HEK293 (cell line): Measurements from ENCODE around the gene CACNA2D4.

Source experiments
- CTCF ChIA-PET: fragments of 350-600 bp; formaldehyde crosslinking; extraction: SDS; loops from one replicate; lab custom pipeline; 2021; ENCODE audit warnings: antibody characterized with exemption; lab: Yijun Ruan, JAX
- POLR2A ChIA-PET: fragments of 300-600 bp; formaldehyde crosslinking; extraction: SDS; loops from one replicate; lab custom pipeline; 2020; ENCODE audit warnings: antibody characterized with exemption, inconsistent platforms; lab: Yijun Ruan, JAX
- H3K27ac ChIP-seq: fragments of 200-500 bp; sonication (Bioruptor generic); 2 replicates; pipeline ENCODE4 v1.5.1; 2014; ENCODE audit warnings: low read depth, low read length, control low read depth, inconsistent platforms; ENCODE audit errors: extremely low read depth
- H3K36me3 ChIP-seq, 2 experiments: fragments of 200-500 bp in 1 of 2; sonication (Bioruptor generic) in 1 of 2; 1 replicate in 1 of 2; 2 replicates in 1 of 2; pipeline ENCODE4 v1.5.1; 2014 to 2017; ENCODE audit warnings: inconsistent platforms in 2 of 2, low read length in 2 of 2; ENCODE audit not compliant: control insufficient read depth in 2 of 2, insufficient read depth in 1 of 2
- H3K4me1 ChIP-seq: fragments of 200-500 bp; sonication (Bioruptor generic); 2 replicates; pipeline ENCODE4 v1.5.1; 2014; ENCODE audit warnings: mild to moderate bottlenecking, low read length, inconsistent platforms; ENCODE audit not compliant: control insufficient read depth, insufficient read depth
- H3K4me3 ChIP-seq: 2 replicates; pipeline ENCODE4 v1.5.1; 2011; ENCODE audit warnings: low read depth, mild to moderate bottlenecking, control low read depth, low read length, moderate library complexity
- H3K9me3 ChIP-seq: fragments of 200-500 bp; sonication (Bioruptor generic); 2 replicates; pipeline ENCODE4 v1.5.1; 2014; ENCODE audit warnings: low read depth, low read length, inconsistent platforms; ENCODE audit not compliant: control insufficient read depth, insufficient read depth
- KLF10 ChIP-seq: fragments of 450-650 bp; IDR thresholded peaks from 2 replicates; pipeline ENCODE4 v1.5.1; 2018; ENCODE audit warnings: missing biosample characterization, mild to moderate bottlenecking, missing genetic modification characterization
- MYNN ChIP-seq: fragments of 450-650 bp; formaldehyde crosslinking; IDR thresholded peaks from 2 replicates; pipeline ENCODE4 v1.5.1; 2016; ENCODE audit warnings: missing biosample characterization, missing genetic modification characterization, borderline replicate concordance
- PRDM10 ChIP-seq: fragments of 450-650 bp; formaldehyde crosslinking; IDR thresholded peaks from 2 replicates; pipeline ENCODE4 v1.5.1; 2016; ENCODE audit warnings: missing biosample characterization, missing genetic modification characterization
- YY2 ChIP-seq: fragments of 450-650 bp; formaldehyde crosslinking; IDR thresholded peaks from 2 replicates; pipeline ENCODE4 v1.5.1; 2016; ENCODE audit warnings: missing biosample characterization, missing genetic modification characterization
- ZBTB49 ChIP-seq: fragments of 450-650 bp; formaldehyde crosslinking; IDR thresholded peaks from 2 replicates; pipeline ENCODE4 v1.5.1; 2016; ENCODE audit warnings: missing biosample characterization, missing genetic modification characterization, low read depth
- ZNF10 ChIP-seq: fragments of 450-650 bp; formaldehyde crosslinking; IDR thresholded peaks from 2 replicates; pipeline ENCODE4 v1.5.1; 2017; ENCODE audit warnings: missing biosample characterization, missing genetic modification characterization
- ZNF146 ChIP-seq: fragments of 450-650 bp; formaldehyde crosslinking; IDR thresholded peaks from 2 replicates; pipeline ENCODE4 v1.5.1; 2016; ENCODE audit warnings: missing biosample characterization, missing genetic modification characterization
- ZNF214 ChIP-seq: fragments of 450-650 bp; formaldehyde crosslinking; IDR thresholded peaks from 2 replicates; pipeline ENCODE4 v1.5.1; 2017; ENCODE audit warnings: missing biosample characterization, mild to moderate bottlenecking, missing genetic modification characterization, borderline replicate concordance
- ZNF23 ChIP-seq: fragments of 450-650 bp; formaldehyde crosslinking; IDR thresholded peaks from 2 replicates; pipeline ENCODE4 v1.5.1; 2016; ENCODE audit warnings: missing biosample characterization, missing genetic modification characterization, borderline replicate concordance
- ZNF248 ChIP-seq: fragments of 450-650 bp; formaldehyde crosslinking; IDR thresholded peaks from 2 replicates; pipeline ENCODE4 v1.5.1; 2017; ENCODE audit warnings: missing biosample characterization, missing genetic modification characterization
- ZNF292 ChIP-seq: fragments of 450-650 bp; formaldehyde crosslinking; IDR thresholded peaks from 2 replicates; pipeline ENCODE4 v1.5.1; 2016; ENCODE audit warnings: low read depth, missing biosample characterization, missing genetic modification characterization, borderline replicate concordance
- ZNF302 ChIP-seq: fragments of 450-650 bp; formaldehyde crosslinking; IDR thresholded peaks from 2 replicates; pipeline ENCODE4 v1.5.1; 2016; ENCODE audit warnings: missing biosample characterization, missing genetic modification characterization, low read depth
- ZNF423 ChIP-seq: fragments of 450-650 bp; formaldehyde crosslinking; IDR thresholded peaks from 2 replicates; pipeline ENCODE4 v1.5.1; 2016; ENCODE audit warnings: missing biosample characterization, missing genetic modification characterization
- ZNF513 ChIP-seq: fragments of 450-650 bp; IDR thresholded peaks from 2 replicates; pipeline ENCODE4 v1.5.1; 2018; ENCODE audit warnings: missing biosample characterization, missing genetic modification characterization
- ZNF521 ChIP-seq: fragments of 450-650 bp; formaldehyde crosslinking; IDR thresholded peaks from 2 replicates; pipeline ENCODE4 v1.5.1; 2017; ENCODE audit warnings: missing biosample characterization, mild to moderate bottlenecking, missing genetic modification characterization
- ZNF558 ChIP-seq: fragments of 450-650 bp; formaldehyde crosslinking; IDR thresholded peaks from 2 replicates; pipeline ENCODE4 v1.5.1; 2016; ENCODE audit warnings: missing biosample characterization, missing genetic modification characterization
- ZNF624 ChIP-seq: fragments of 450-650 bp; formaldehyde crosslinking; IDR thresholded peaks from 2 replicates; pipeline ENCODE4 v1.5.1; 2017; ENCODE audit warnings: missing biosample characterization, missing genetic modification characterization
- ZNF629 ChIP-seq: fragments of 450-650 bp; formaldehyde crosslinking; IDR thresholded peaks from 2 replicates; pipeline ENCODE4 v1.5.1; 2017; ENCODE audit warnings: missing biosample characterization, missing genetic modification characterization
- ZNF777 ChIP-seq: fragments of 450-650 bp; formaldehyde crosslinking; IDR thresholded peaks from 2 replicates; pipeline ENCODE4 v1.5.1; 2017; ENCODE audit warnings: missing biosample characterization, missing genetic modification characterization, borderline replicate concordance
- ZSCAN30 ChIP-seq: fragments of 450-650 bp; IDR thresholded peaks from 2 replicates; pipeline ENCODE4 v1.5.1; 2018; ENCODE audit warnings: missing biosample characterization, mild to moderate bottlenecking, missing genetic modification characterization, moderate library complexity

Gene CACNA2D4

GRCh38 chr12:1880153-1880845, 38.2 kb downstream of the CACNA2D4 start:
- H3K9me3 ChIP-seq = no peaks in the 10 kb centered on the region
- CTCF ChIA-PET = no interaction called here
- TF ChIP-seq ZNF10 (tag by site-specific recombination) (no peak), ZNF302 (tag by site-specific recombination) (no peak), ZBTB49 (tag by site-specific recombination) (no peak), ZSCAN30 (tag by site-specific recombination) (no peak), ZNF629 (tag by site-specific recombination) (no peak), ZNF423 (no peak), ZNF521 (tag by site-specific recombination) (no peak), ZNF513 (tag by site-specific recombination) (no peak)
- TF ChIP-seq, all 188 proteins: peak for 0
- H3K27ac ChIP-seq = no peak overlapping the region
- no peaks in the 10 kb centered on the region for H3K36me3 ChIP-seq
- no peaks in the 10 kb centered on the region for H3K4me1 ChIP-seq
- H3K4me3 ChIP-seq = no peak overlapping the region
- POLR2A ChIA-PET = no interaction called here

GRCh38 chr12:1879633-1880032, 38.8 kb downstream of the CACNA2D4 start:
- CTCF ChIA-PET = no interaction called here
- H3K4me1 ChIP-seq = no peaks in the 10 kb centered on the region
- TF ChIP-seq ZNF214 = no peak
- TF ChIP-seq ZNF248 (tag by site-specific recombination) = no peak
- TF ChIP-seq ZSCAN30 (tag by site-specific recombination) = no peak
- no peak for TF ChIP-seq KLF10 (tag by site-specific recombination)
- TF ChIP-seq ZNF292 (tag by site-specific recombination) = no peak
- no peak for TF ChIP-seq MYNN (tag by site-specific recombination)
- TF ChIP-seq ZNF777 (tag by site-specific recombination) = no peak
- no peak for TF ChIP-seq YY2 (tag by site-specific recombination)
- TF ChIP-seq PRDM10 = no peak
- no peak for TF ChIP-seq ZNF23 (tag by site-specific recombination)
- no peak for TF ChIP-seq ZNF558 (tag by site-specific recombination)
- no peak for TF ChIP-seq ZNF146 (tag by site-specific recombination)
- no peak for TF ChIP-seq ZNF624 (tag by site-specific recombination)
- TF ChIP-seq, all 188 proteins: peak for 0
- no peaks in the 10 kb centered on the region for H3K9me3 ChIP-seq
- no peaks in the 10 kb centered on the region for H3K36me3 ChIP-seq
- POLR2A ChIA-PET = no interaction called here
- no peak overlapping the region for H3K4me3 ChIP-seq
- H3K27ac ChIP-seq = no peak overlapping the region
